Myocyte (in vitro differentiated cells): ENCODE results near the gene CDK5RAP1. TPM values are rescaled to one million over a fixed set of nuclear protein-coding genes. Genes with fewer than 3 reads are reported as not detected.

Source experiments
- total RNA-seq: library from RNA; depleted of rRNA; stranded (reverse); fragments of >200 nt; gene quantifications from 2 replicates; pipeline ENCODE4 v1.2.3, GENCODE V29; 2014

The CDK5RAP1 gene
- total RNA-seq, 1 donor from 2014 or later: 28.1 TPM

Other genes with a start within 250 kb of the CDK5RAP1 start
- gene BPIFA2, start 233.4 kb downstream of the CDK5RAP1 start, total RNA-seq: not detected in 2 replicates
- not detected in 2 replicates for gene BPIFA3, start 184.2 kb downstream of the CDK5RAP1 start, total RNA-seq
- gene BPIFA1, start 165.5 kb downstream of the CDK5RAP1 start, total RNA-seq: not detected in 2 replicates
- not detected in 2 replicates for gene BPIFB1, start 118.3 kb downstream of the CDK5RAP1 start, total RNA-seq
- 35.6 and 35.8 TPM in 2 replicates for gene SNTA1, start 42.2 kb upstream of the CDK5RAP1 start, total RNA-seq
- 12.4 and 14.3 TPM in 2 replicates for gene CBFA2T2, start 88.6 kb upstream of the CDK5RAP1 start, total RNA-seq